ENCODE results near the gene CSPG4. TPM values are rescaled to one million over a fixed set of nuclear protein-coding genes. Genes with fewer than 3 reads are reported as not detected.
"Not testable (repeated sequence)": the region's sequence is repeated elsewhere in the genome, so short reads cannot be mapped to it uniquely, and the experiment has no call there.

CSPG4 gene
- total RNA-seq, 1 experiment from 2014 or later = 0.20 TPM

GRCh38 chr15:75639191-75639708 lies 73.4 kb downstream of the CSPG4 start:
- Histone ChIP-seq H3K9me3 (no peaks in the 10 kb centered on the region), H3K36me3 (ENCODE audit: control insufficient read depth, insufficient read depth, low read length) (no peaks in the 10 kb centered on the region), H3K27me3 (replicated peaks; ENCODE audit: control insufficient read depth, insufficient read depth, low read length) (no peaks in the 10 kb centered on the region), H3K4me3 (ENCODE audit: low read depth, low read length) (peak overlapping the region; percentile 66), H3K4me1 (peaks cover 4% of the 10 kb centered on the region; the same call in 1 of the 2 replicates)
- intact Hi-C loops (cut with micrococcal nuclease; ENCODE audit: unreplicated experiment) = no loop called here
- TF ChIP-seq CTCF (IDR thresholded peaks at IDR 0.05; ENCODE audit: insufficient read depth in 1 of 2, low read depth in 1 of 2, low read length in 1 of 2, severe bottlenecking in 1 of 2, unreplicated experiment in 1 of 2) = no peak
- peaks cover 16% of the 10 kb centered on the region for H3K36me3 Mint-ChIP-seq (ENCODE audit: insufficient read depth, unreplicated experiment)
- BruUV-seq (replicated peaks) = TSS peak; percentile 80
- no peaks in the 10 kb centered on the region for H3K4me1 Mint-ChIP-seq (ENCODE audit: low read depth, unreplicated experiment)
- peak overlapping the region; percentile 92 for H3K27ac Mint-ChIP-seq (ENCODE audit: unreplicated experiment)
- ChIA-PET POLR2A (interaction anchor here (0.6 to 2.2 kb wide), 12 partner anchors 13 to 271 kb away, joined by 3 to 25 read pairs (median 5); partner anchors contain the start of genes MAN2C1, PTPN9, SIN3A and SNUPN), CTCF (interaction anchor here (1.3 to 1.9 kb wide), 6 partner anchors 47 to 271 kb away, joined by 4 to 15 read pairs (median 5); partner anchors contain the start of genes MAN2C1 and SIN3A)
- H3K9me3 Mint-ChIP-seq (ENCODE audit: unreplicated experiment) = no peaks in the 10 kb centered on the region
- no peaks in the 10 kb centered on the region for H3K27me3 Mint-ChIP-seq (ENCODE audit: insufficient read depth, unreplicated experiment)
- peak overlapping the region; percentile 87 for H3K4me3 Mint-ChIP-seq (ENCODE audit: unreplicated experiment)
- DNase-seq = no peak

GRCh38 chr15:75637245-75638009 lies 75.2 kb downstream of the CSPG4 start:
- no peaks in the 10 kb centered on the region for H3K4me1 Mint-ChIP-seq (ENCODE audit: low read depth, unreplicated experiment)
- no peak overlapping the region for H3K4me3 Mint-ChIP-seq (ENCODE audit: unreplicated experiment)
- no peaks in the 10 kb centered on the region for H3K27me3 Mint-ChIP-seq (ENCODE audit: insufficient read depth, unreplicated experiment)
- Histone ChIP-seq H3K9me3 (no peaks in the 10 kb centered on the region), H3K36me3 (ENCODE audit: control insufficient read depth, insufficient read depth, low read length) (no peaks in the 10 kb centered on the region), H3K4me3 (ENCODE audit: low read depth, low read length) (no peak overlapping the region), H3K4me1 (peaks cover 4% of the 10 kb centered on the region; the same call in 1 of the 2 replicates), H3K27me3 (replicated peaks; ENCODE audit: control insufficient read depth, insufficient read depth, low read length) (no peaks in the 10 kb centered on the region)
- peaks cover 16% of the 10 kb centered on the region for H3K36me3 Mint-ChIP-seq (ENCODE audit: insufficient read depth, unreplicated experiment)
- no peak for DNase-seq
- BruUV-seq (replicated peaks) = no TSS peak
- ChIA-PET CTCF (interaction anchor here (0.8 to 1.4 kb wide), 5 partner anchors 43 to 269 kb away, joined by 3 to 5 read pairs (median 3); partner anchors contain the start of genes PTPN9 and SIN3A), POLR2A (no interaction called here)
- intact Hi-C loops (cut with micrococcal nuclease; ENCODE audit: unreplicated experiment) = loop anchor here (1.0 kb wide), 1 partner anchor 46 kb away; no protein-coding TSS in a partner anchor
- no peak for TF ChIP-seq CTCF (IDR thresholded peaks at IDR 0.05; ENCODE audit: insufficient read depth in 1 of 2, low read depth in 1 of 2, low read length in 1 of 2, severe bottlenecking in 1 of 2, unreplicated experiment in 1 of 2)
- H3K9me3 Mint-ChIP-seq (ENCODE audit: unreplicated experiment) = no peaks in the 10 kb centered on the region
- H3K27ac Mint-ChIP-seq (ENCODE audit: unreplicated experiment) = peak overlapping the region; percentile 59

GRCh38 chr15:75636026-75636425 lies 76.6 kb downstream of the CSPG4 start:
- no peak overlapping the region for H3K4me3 Mint-ChIP-seq (ENCODE audit: unreplicated experiment)
- intact Hi-C loops (cut with micrococcal nuclease; ENCODE audit: unreplicated experiment) = no loop called here

GRCh38 chr15:75633922-75634321 lies 78.7 kb downstream of the CSPG4 start:
- H3K27me3 Mint-ChIP-seq (ENCODE audit: insufficient read depth, unreplicated experiment); H3K4me1 ChIP-seq; H3K4me1 Mint-ChIP-seq (ENCODE audit: low read depth, unreplicated experiment); H3K9me3 Mint-ChIP-seq (ENCODE audit: unreplicated experiment); H3K27ac Mint-ChIP-seq (ENCODE audit: unreplicated experiment); H3K9me3 ChIP-seq; BruUV-seq (replicated peaks); DNase-seq; intact Hi-C loops (cut with micrococcal nuclease; ENCODE audit: unreplicated experiment); H3K27me3 ChIP-seq (replicated peaks; ENCODE audit: control insufficient read depth, insufficient read depth, low read length); H3K36me3 Mint-ChIP-seq (ENCODE audit: insufficient read depth, unreplicated experiment); H3K4me3 ChIP-seq (ENCODE audit: low read depth, low read length); H3K36me3 ChIP-seq (ENCODE audit: control insufficient read depth, insufficient read depth, low read length); POLR2A ChIA-PET; CTCF ChIA-PET; H3K4me3 Mint-ChIP-seq (ENCODE audit: unreplicated experiment): not testable (repeated sequence)

More at GRCh38 chr15:75636026-75636425, 76.6 kb downstream of the CSPG4 start:
- no peak for DNase-seq
- POLR2A ChIA-PET = no interaction called here
- peaks cover 4% of the 10 kb centered on the region; the same call in 1 of the 2 replicates for H3K4me1 ChIP-seq
- Mint-ChIP-seq H3K36me3 (ENCODE audit: insufficient read depth, unreplicated experiment) (peaks cover 16% of the 10 kb centered on the region), H3K9me3 (ENCODE audit: unreplicated experiment) (no peaks in the 10 kb centered on the region), H3K27me3 (ENCODE audit: insufficient read depth, unreplicated experiment) (no peaks in the 10 kb centered on the region), H3K4me1 (ENCODE audit: low read depth, unreplicated experiment) (no peaks in the 10 kb centered on the region), H3K27ac (ENCODE audit: unreplicated experiment) (no peak overlapping the region)
- no peaks in the 10 kb centered on the region for H3K36me3 ChIP-seq (ENCODE audit: control insufficient read depth, insufficient read depth, low read length)
- BruUV-seq (replicated peaks) = no TSS peak
- CTCF ChIA-PET = no interaction called here
- H3K4me3 ChIP-seq (ENCODE audit: low read depth, low read length) = no peak overlapping the region
- no peaks in the 10 kb centered on the region for H3K9me3 ChIP-seq
- no peaks in the 10 kb centered on the region for H3K27me3 ChIP-seq (replicated peaks; ENCODE audit: control insufficient read depth, insufficient read depth, low read length)
- no peak for TF ChIP-seq CTCF (IDR thresholded peaks at IDR 0.05; ENCODE audit: insufficient read depth in 1 of 2, low read depth in 1 of 2, low read length in 1 of 2, severe bottlenecking in 1 of 2, unreplicated experiment in 1 of 2)
